GM15510 (cell line): Measurements from ENCODE around the gene THOC2.

Experiments
- POLR2A ChIP-seq: IDR thresholded peaks from 3 replicates; pipeline ENCODE4 v1.6.1; 2011; ENCODE audit warnings: borderline replicate concordance; ENCODE audit not compliant: insufficient read length; ENCODE audit errors: extremely low read depth

The THOC2 gene

DNA sequence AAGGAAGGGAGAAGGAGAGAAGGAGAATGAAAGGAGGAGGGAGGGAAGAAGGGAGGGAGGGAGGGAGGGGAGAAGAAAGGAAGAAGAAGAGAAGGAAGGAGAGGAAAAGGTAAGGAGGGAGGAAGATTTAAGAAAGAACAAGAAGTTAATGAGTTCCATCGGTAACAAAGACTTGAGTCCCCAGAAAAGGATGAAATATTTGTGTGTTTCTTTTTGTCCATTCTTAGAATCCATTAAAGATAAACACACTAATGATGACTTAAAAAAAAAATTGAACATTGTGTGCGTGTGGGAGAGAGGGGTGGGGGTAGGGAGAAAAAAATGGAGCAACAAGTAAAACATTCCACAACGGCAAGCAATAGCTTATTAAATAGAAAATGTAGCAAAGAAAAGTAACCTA is 131.4 kb downstream of the THOC2 start:
- no peak for TF ChIP-seq POLR2A

- no peak for TF ChIP-seq POLR2A
Observed at GRCh38 chrX:123600181-123600580, 132.7 kb downstream of the THOC2 start.

DNA sequence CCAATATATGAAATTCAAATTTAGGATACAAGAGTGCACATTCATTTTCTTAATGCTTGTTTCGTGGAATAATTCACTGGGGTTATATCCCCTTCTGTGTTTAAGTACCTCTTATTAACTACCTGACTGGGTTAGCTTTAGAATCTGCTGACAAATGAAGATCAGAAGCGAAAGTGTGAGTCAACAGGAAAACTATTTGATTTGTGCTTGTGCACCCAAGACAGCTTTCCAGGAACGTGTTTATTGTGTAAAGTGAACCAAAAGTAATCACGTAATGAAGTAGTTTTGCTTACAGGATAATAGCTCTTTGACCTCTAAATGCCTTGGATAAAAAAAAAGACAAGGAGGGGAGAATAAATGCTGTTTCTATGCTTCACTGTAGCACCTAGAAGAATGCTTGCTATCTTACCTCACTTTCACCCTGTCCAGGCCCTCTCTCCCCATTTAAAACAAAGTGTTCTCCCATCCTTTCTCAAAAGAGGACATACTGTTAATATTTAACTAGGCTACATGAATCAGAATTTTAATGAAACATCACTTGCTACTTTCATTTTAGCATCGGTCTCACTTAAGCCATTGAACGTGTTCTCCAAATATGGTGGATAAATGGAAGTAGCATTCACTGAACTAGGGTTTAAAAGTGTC is 141.9 kb downstream of the THOC2 start:
- TF ChIP-seq POLR2A: no peak

- no peak for TF ChIP-seq POLR2A
Observed at GRCh38 chrX:123588723-123589122, 144.1 kb downstream of the THOC2 start.

DNA sequence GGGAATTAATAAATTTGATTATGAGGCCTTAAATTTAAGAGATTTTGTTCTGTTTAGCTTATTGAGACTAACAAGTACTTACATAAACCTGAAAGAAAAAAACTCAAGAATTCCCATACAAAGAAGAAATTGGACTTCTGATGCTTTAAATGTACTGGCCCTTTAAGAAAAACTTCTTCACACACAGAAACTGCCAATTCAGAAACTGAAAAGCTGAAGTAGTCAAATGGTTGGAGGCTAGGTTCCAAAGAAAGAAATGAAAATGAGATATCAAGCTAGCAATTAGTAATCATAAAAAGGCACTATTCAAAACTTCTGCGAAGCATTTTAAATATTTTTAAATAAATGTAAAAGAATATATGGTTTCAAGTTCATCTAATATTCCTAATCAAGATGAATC is 151.3 kb downstream of the THOC2 start:
- TF ChIP-seq POLR2A: no peak

- no peak for TF ChIP-seq POLR2A
Observed at GRCh38 chrX:123580792-123581191, 152.1 kb downstream of the THOC2 start.

GRCh38 chrX:123570011-123570590 is 162.8 kb downstream of the THOC2 start:
- no peak for TF ChIP-seq POLR2A

DNA sequence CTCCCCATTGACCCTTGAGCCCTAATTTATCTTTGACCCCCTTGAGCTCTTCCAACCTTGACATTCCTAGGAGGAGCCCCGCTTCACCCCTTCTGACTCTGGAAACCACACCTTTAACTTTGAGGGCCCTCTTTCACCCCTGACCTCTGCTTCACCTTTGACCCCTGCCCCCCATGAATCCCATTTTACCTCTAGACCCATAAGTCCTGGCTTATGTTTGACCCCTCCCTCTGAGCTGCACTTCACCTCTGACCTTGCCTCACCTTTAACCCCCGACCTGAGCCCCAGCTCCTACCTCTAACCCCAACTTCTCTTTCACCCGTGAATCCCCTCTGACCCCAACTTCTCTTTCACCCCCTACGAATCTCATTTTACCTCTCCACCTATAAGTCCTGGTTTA is 169.7 kb downstream of the THOC2 start:
- TF ChIP-seq POLR2A: no peak

DNA sequence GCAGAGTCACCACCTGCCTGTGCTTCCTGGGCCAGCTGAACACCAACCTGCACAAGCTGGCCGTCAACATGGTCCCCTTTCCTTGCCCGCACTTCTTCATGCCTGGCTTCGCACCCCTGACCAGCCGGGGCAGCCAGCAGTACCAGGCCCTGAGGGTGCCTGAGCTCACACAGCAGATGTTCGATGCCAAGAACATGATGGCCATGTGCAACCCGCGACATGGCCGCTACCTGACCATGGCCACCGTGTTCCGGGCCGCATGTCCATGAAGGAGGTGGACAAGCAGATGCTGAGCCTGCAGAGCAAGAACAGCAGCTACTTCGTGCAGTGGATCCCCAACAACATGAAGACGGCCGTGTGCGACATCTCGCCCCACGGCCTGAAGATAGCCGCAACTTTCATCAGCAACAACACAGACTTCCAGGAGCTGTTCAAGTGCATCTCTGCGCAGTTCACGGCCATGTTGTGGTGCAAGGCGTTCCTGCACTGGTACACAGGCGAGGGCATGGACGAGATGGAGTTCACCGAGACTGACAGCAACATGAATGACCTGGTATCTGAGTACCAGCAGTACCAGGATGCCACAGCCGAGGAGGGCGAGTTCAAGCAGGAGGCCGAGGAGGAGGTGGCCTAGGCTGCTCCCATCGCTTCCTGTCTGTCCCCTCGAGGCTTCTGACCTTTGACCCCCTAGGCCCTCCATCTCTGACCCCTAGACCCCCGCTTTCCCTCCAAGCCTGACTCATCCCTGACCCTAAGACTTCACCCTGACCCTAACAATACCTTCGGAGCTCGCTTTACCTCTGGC is 170.3 kb downstream of the THOC2 start:
- TF ChIP-seq POLR2A: no peak

DNA sequence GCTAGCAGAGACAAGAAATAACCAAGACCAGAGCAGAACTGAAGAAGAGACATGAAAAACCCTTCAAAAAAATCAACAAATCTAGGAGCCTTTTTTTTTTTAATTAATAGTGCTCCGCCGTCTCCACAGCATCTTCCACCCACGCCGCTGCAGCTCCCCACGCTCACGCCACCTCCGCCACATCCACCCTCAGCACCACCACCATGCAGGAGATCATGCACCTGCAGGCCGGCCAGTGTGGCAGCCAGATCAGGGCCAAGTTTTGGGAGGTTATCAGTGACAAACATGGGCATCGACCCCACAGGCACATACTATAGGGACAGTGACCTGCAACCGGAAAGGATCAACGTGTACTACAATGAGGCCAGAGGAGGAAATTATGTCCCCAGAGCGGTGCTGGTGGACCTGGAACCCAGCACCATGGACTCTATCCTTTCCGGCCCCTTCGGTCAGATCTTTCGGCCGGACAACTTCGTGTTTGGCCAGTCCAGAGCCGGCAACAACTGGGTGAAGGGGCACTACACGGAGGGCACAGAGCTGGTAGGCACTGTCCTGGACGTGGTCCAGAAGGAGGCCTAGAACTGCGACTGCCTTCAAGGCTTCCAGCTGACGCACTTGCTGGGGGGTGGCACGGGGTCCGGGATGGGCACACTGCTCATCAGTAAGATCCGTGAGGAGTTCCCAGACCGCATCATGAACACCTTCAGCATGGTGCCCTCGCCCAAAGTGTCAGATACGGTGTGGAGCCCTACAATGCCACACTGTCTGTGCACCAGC is 171.2 kb downstream of the THOC2 start:
- no peak for TF ChIP-seq POLR2A

GRCh38 chrX:123550829-123551228 is 182.0 kb downstream of the THOC2 start:
- TF ChIP-seq POLR2A: no peak
